Bronchial epithelial cell (primary cell): Measurements from ENCODE around the gene ZNF619. TPM values are rescaled to one million over a fixed set of nuclear protein-coding genes. Genes with fewer than 3 reads are reported as not detected.

Experiments
- DNase-seq: peaks from one replicate; pipeline ENCODE4 v3.0.0-alpha.2; 2010; ENCODE audit warnings: low read depth
- FAIRE-seq: peaks from 2 replicates; lab custom pipeline; 2011; peaks lifted over from hg19 to GRCh38; lab: Jason Lieb, UNC
- H3K27me3 ChIP-seq: 2 replicates; pipeline ENCODE4 v1.5.1; 2011; ENCODE audit warnings: low read length; ENCODE audit not compliant: control insufficient read depth, insufficient read depth
- H3K36me3 ChIP-seq: 2 replicates; pipeline ENCODE4 v1.5.1; 2011; ENCODE audit warnings: low read length; ENCODE audit not compliant: control insufficient read depth, insufficient read depth
- H3K4me3 ChIP-seq: 2 replicates; pipeline ENCODE4 v1.5.1; 2011; ENCODE audit warnings: mild to moderate bottlenecking, low read depth, low read length, control low read depth
- CTCF ChIP-seq: IDR thresholded peaks from 2 replicates; pipeline ENCODE4 v1.5.1; 2011; ENCODE audit warnings: mild to moderate bottlenecking, moderate library complexity, low read length, control low read depth, inconsistent platforms; ENCODE audit not compliant: insufficient read depth, severe bottlenecking
- total RNA-seq: library from RNA; depleted of rRNA; stranded (reverse); fragments of >200 nt; gene quantifications from 2 replicates; pipeline ENCODE4 v1.2.1, GENCODE V29; 2014

Gene ZNF619
- total RNA-seq, 1 donor from 2014 or later = 5.3 TPM

- no peak for TF ChIP-seq CTCF
- no peak for FAIRE-seq
- DNase-seq = no peak
- Histone ChIP-seq H3K27me3 (no peaks in the 10 kb centered on the region), H3K36me3 (no peaks in the 10 kb centered on the region), H3K4me3 (no peak overlapping the region)
These were observed 26.5 kb upstream of the ZNF619 start for GRCh38 chr3:40450438-40450837.

GRCh38 chr3:40451551-40451950 is 25.4 kb upstream of the ZNF619 start:
- FAIRE-seq (no peak), DNase-seq (peak; percentile 69)
- H3K4me3 ChIP-seq = no peak overlapping the region
- no peaks in the 10 kb centered on the region for H3K27me3 ChIP-seq
- no peaks in the 10 kb centered on the region for H3K36me3 ChIP-seq
- TF ChIP-seq CTCF = no peak

GRCh38 chr3:40452057-40452456 is 24.9 kb upstream of the ZNF619 start:
- no peak for TF ChIP-seq CTCF
- DNase-seq (no peak), FAIRE-seq (no peak)
- Histone ChIP-seq H3K4me3 (peak overlapping the region; percentile 67), H3K27me3 (no peaks in the 10 kb centered on the region), H3K36me3 (no peaks in the 10 kb centered on the region)

- no peaks in the 10 kb centered on the region for H3K27me3 ChIP-seq
These were observed 24.4 kb upstream of the ZNF619 start for GRCh38 chr3:40452562-40452875.

GRCh38 chr3:40452876-40453730 is 23.8 kb upstream of the ZNF619 start:
- peak; percentile 98 for DNase-seq
- Histone ChIP-seq H3K36me3 (peaks cover under 1% of the 10 kb centered on the region), H3K4me3 (peak overlapping the region; percentile 67), H3K27me3 (no peaks in the 10 kb centered on the region)
- peak; percentile 93 for FAIRE-seq
- TF ChIP-seq CTCF = no peak

More at GRCh38 chr3:40452562-40452875, 24.4 kb upstream of the ZNF619 start:
- peak overlapping the region; percentile 67 for H3K4me3 ChIP-seq
- no peak for TF ChIP-seq CTCF
- FAIRE-seq (no peak), DNase-seq (no peak)
- no peaks in the 10 kb centered on the region for H3K36me3 ChIP-seq
